ENCODE measurements around the gene CRADD. TPM values are rescaled to one million over a fixed set of nuclear protein-coding genes. Genes with fewer than 3 reads are reported as not detected.

Gene CRADD
- total RNA-seq, 1 donor from 2014 or later = 8.7 TPM

DNA sequence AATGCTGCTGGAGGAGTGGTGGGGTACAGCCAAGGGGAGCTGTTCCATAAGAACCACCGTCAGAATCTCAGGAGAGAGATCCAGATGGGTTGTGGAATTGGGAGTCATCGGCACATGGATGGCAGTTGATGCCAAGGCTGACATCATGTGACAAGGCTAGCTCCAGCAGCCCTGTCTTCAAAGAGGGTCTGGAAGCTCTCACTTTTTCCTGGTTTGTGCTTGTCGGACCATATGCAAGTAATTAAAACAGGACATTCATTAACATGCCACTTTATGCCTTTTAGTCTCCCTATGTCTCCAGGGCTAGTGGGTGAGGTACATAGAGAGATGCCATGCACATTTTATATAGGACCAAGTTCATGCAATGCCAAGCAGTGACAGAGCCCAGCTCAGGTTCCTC is 211.8 kb downstream of the CRADD start:
- intact Hi-C loops (cut with micrococcal nuclease) = no loop called here

- intact Hi-C loops (cut with micrococcal nuclease) = no loop called here
Measured at GRCh38 chr12:93889516-93890212, 212.5 kb downstream of the CRADD start.

DNA sequence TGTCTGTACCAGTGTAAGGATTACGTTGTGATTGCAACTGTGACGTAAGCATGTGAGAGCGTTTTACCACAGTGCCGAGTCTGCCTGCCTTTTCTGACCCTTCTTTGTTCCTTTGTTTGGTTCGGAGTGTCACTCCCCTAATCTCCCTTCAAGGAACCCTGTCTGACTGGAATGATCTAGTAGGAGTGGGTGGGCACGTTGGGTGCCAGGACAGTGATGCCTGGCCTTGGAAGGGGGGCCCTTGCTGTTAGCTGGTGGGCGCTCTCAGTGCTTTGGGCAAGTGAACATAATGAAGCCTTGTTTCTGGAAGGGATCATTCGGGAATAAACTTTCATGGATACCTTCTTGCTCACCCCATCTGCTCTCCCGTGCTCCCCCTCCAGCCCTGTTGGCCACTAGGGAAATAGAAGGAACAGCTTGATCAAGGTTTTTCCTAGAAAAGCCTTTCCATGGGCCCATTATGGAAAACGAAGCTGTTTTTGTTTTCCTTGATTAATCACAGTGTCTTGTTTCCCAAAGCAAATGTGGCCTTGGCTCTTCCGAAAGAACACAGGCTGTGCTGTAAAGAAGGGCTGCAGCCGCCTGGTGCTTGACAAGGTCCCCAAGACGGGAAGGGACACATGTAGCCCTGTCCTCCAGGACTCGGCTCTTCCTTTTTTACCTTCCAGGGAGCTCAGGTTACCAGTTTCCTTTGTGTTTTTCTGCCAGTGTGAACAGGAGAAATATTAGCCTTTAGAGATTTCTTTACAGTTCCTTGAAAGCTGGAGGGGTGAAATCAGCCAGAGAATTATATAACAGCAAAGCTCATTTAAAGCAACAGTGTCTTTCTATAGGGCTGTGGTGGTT is 215.5 kb downstream of the CRADD start:
- intact Hi-C loops (cut with micrococcal nuclease) = no loop called here

GRCh38 chr12:93894391-93895088 is 217.4 kb downstream of the CRADD start:
- intact Hi-C loops (cut with micrococcal nuclease) = loop anchor here (5.0 kb wide), 3 partner anchors 83 to 322 kb away; partner anchors contain the start of gene SOCS2

- intact Hi-C loops (cut with micrococcal nuclease) = loop anchor here (5.0 kb wide), 3 partner anchors 82 to 323 kb away; partner anchors contain the start of gene SOCS2
Measured at GRCh38 chr12:93895089-93895445, 217.9 kb downstream of the CRADD start.

DNA sequence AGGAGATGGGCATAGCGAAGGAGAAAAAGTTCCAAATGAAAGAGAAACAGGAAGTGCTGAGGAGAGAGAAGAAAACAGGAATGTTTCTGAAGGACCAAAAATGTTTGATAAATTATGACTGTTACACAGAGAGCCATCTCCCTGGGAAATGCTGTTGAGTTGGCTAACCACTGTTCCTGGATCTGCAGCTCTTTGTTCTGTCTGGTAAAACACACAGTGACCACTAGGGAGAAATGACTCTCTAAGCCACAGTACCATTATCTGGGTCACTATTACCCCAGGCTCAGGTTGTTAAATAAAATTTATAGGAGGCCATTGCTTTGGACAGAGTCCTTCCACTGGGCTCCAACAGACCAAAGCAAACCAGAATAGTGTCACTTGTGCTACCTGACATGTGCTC is 219.3 kb downstream of the CRADD start:
- intact Hi-C loops (cut with micrococcal nuclease) = loop anchor here (5.0 kb wide), 3 partner anchors 81 to 324 kb away; partner anchors contain the start of gene SOCS2

GRCh38 chr12:93896952-93897351 is 219.8 kb downstream of the CRADD start:
- intact Hi-C loops (cut with micrococcal nuclease) = loop anchor here (5.0 kb wide), 3 partner anchors 80 to 325 kb away; partner anchors contain the start of gene SOCS2

DNA sequence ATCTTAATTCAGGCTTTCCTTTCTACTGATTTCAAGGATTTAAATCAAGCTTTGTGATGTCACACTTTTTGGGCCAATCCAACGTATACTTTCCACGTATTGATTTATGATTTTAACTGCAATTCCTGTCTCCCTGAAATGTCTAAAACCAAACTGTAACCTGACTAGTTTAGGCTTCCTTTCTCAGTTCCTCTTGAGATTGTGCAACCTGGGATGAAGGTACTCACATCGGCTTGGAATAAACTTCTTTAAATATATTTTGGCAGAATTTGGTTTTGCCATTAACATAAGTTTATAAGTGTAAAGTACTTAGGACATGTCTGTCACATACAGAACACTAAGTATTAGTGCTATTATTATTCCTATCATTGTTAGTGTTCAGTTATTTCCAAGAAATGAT is 224.6 kb downstream of the CRADD start:
- intact Hi-C loops (cut with micrococcal nuclease) = no loop called here

- intact Hi-C loops (cut with micrococcal nuclease) = no loop called here
Measured at GRCh38 chr12:93902192-93902591, 225.0 kb downstream of the CRADD start.

GRCh38 chr12:93902736-93903562 is 225.8 kb downstream of the CRADD start:
- intact Hi-C loops (cut with micrococcal nuclease) = no loop called here

DNA sequence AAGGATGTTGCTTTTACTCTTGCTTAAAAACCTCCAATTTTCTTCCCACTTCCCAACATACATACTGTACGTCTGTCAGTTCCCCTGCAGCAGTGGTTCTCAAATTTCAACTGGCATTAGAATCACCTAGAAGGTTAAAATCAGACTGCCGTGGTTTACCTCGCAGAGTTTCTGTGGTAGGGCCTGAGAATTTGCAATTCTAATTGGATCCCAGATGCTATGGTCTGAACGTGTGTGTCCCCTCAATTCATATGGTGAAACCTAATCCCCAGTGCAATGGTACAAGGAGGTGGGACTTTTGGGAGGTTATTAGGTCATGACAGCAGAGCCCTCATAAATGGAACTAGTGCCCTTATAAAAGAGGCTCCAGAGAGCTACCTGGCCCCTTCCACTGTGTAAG is 226.9 kb downstream of the CRADD start:
- intact Hi-C loops (cut with micrococcal nuclease) = no loop called here

DNA sequence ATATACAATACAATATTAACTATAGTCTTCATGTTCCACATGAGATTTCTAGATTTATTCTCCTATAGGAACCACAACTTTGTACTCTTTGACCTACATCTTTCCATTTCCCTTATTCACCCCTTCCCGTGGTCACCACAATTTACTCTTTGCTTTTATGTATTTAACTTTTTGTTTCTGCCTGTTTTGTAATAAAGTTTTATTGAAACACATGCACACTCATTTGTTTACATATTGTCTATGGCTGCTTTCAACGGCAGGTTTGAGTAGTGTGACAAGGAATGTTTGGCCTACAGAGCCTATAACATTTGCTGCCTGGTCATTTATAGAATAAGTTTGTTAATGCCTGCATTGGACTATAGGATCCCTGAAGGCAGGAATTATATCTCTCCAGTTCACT is 231.1 kb downstream of the CRADD start:
- intact Hi-C loops (cut with micrococcal nuclease) = no loop called here

DNA sequence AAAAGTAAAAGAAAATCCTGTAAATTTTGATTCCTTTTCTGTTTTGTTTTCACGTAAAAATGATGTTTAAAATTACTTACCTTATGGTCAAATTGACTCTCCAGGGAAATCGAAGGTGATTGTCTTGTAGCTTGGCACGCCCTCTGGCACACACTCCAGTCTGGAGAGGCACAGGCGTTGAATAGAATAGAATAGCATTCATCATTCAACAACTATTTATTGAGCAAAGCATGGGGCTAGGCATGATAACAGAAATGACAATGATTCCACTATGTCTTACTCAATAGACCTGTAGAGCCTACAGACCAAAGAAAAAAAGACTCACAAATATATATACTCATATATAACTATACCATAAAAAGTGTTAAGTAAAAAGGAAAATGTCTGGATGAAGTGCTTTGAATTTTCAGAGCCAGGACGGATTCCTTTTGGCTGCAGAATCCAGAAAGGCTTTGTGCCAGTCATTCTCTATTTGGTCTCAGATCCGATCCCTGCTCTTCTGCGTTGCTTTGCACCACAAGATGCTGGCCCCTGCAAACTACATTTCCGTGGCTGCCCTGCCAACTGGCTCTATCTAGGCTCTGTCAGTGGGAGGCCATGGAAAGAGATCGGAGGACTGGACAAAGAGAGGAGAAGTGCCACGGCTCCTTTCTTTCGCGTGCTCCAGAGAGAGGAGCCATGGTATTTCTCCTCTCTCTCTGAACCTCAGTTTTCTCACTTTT is 231.8 kb downstream of the CRADD start:
- intact Hi-C loops (cut with micrococcal nuclease) = no loop called here

- intact Hi-C loops (cut with micrococcal nuclease) = no loop called here
Measured at GRCh38 chr12:93911396-93911795, 234.2 kb downstream of the CRADD start.

GRCh38 chr12:93912086-93912733 is 235.0 kb downstream of the CRADD start:
- intact Hi-C loops (cut with micrococcal nuclease) = no loop called here

GRCh38 chr12:93913845-93914244 is 236.7 kb downstream of the CRADD start:
- intact Hi-C loops (cut with micrococcal nuclease) = no loop called here

- intact Hi-C loops (cut with micrococcal nuclease) = no loop called here
Measured at GRCh38 chr12:93914281-93914680, 237.1 kb downstream of the CRADD start.

- intact Hi-C loops (cut with micrococcal nuclease) = no loop called here
Measured at GRCh38 chr12:93915411-93915810, 238.2 kb downstream of the CRADD start.

- intact Hi-C loops (cut with micrococcal nuclease) = no loop called here
Measured at GRCh38 chr12:93916402-93916801, 239.2 kb downstream of the CRADD start.

DNA sequence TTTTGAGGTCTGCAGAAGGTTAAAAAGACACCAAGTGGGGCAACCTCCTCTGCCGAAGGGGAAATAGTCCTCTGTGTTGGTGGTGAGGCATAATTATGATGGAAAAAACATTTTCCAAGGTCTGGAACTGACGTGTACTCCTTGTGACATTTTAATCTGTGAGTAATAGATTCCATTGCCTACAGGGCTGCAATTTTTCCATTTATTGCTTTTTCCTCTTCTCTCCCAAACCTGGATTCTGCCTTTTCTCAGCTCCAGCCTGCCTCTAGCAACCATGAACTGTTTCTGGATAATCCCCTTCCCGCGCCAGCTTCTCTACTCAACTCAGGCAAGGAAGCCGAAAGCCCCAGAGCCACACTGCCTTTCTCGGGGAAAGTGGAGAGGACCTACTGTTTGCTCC is 241.1 kb downstream of the CRADD start:
- intact Hi-C loops (cut with micrococcal nuclease) = no loop called here
